SJCRH30 (cell line): ENCODE data around the gene ZFP91. TPM values are rescaled to one million over a fixed set of nuclear protein-coding genes. Genes with fewer than 3 reads are reported as not detected.

Experiments
- DNase-seq, 2 experiments: peaks; one replicate each; pipeline ENCODE4 v3.0.0-alpha.2; 2015 to 2020
- H3K27ac ChIP-seq: fragments of 250-450 bp; sonication (Bioruptor Pico); 2 replicates; pipeline ENCODE4 v1.5.1; 2020; ENCODE audit warnings: mild to moderate bottlenecking, moderate library complexity
- H3K27me3 ChIP-seq: fragments of 250-450 bp; sonication (Bioruptor Pico); 2 replicates; pipeline ENCODE4 v1.5.1; 2020; ENCODE audit warnings: mild to moderate bottlenecking, moderate library complexity
- H3K36me3 ChIP-seq: fragments of 250-450 bp; sonication (Bioruptor Pico); 2 replicates; pipeline ENCODE4 v1.5.1; 2020; ENCODE audit warnings: mild to moderate bottlenecking, moderate library complexity
- H3K4me1 ChIP-seq: fragments of 250-450 bp; sonication (Bioruptor Pico); 2 replicates; pipeline ENCODE4 v1.5.1; 2020; ENCODE audit warnings: mild to moderate bottlenecking, moderate library complexity
- H3K4me3 ChIP-seq: fragments of 250-450 bp; sonication (Bioruptor Pico); 2 replicates; pipeline ENCODE4 v1.5.1; 2020; ENCODE audit warnings: mild to moderate bottlenecking, moderate library complexity
- H3K9me3 ChIP-seq: fragments of 250-450 bp; sonication (Bioruptor Pico); replicated peaks from 2 replicates; pipeline ENCODE4 v1.5.1; 2020; ENCODE audit warnings: mild to moderate bottlenecking, moderate library complexity
- total RNA-seq: library from RNA; depleted of rRNA; stranded (reverse); fragments of >200 nt; shearing (Covaris generic); gene quantifications from 2 replicates; pipeline ENCODE4 v1.2.3, GENCODE V29; 2014

ZFP91 gene
- total RNA-seq, 1 experiment from 2014 or later, result 60.5 TPM

DNA sequence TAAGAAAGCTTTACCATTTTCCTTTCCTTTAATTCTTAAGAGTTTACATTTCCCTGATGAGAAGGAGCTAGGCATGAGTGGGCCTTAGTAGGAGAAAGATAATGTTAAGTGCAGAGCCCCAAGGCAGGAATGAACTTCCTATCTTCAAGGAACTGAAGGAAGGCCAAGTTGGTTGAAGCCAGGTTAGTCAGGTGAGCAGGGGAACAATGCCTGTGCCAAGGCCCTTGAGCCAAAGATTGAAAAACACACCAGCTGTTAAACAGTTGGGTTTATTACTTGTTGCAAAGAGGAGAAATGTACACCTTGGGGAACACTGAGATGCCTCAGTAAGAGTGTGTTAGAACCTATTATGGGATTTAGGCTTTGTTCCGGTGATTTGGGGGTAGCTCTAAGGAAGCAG is 53.6 kb downstream of the ZFP91 start:
- Histone ChIP-seq H3K27me3 (no peaks in the 10 kb centered on the region), H3K4me3 (no peak overlapping the region), H3K4me1 (no peaks in the 10 kb centered on the region), H3K27ac (no peak overlapping the region), H3K9me3 (no peaks in the 10 kb centered on the region), H3K36me3 (no peaks in the 10 kb centered on the region)
- DNase-seq, result no peak

DNA sequence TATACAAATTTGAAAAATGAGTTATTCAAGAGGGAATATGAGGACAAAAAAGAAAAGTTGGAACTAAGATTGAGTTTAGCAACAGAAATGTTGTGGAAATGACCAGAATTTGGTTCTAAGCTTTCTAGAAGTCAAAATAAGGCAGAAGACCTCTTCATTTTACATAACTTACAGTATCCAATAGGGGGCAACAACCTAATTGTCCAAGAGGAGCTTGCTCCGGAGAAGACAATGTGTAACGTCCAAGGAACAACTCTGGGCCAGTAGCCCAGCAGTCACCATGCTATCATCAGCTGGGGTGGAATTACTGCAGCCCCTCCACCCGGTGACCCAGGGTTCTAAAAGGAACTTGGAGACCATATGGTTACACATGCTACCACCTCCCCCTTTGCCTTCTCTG is 57.7 kb downstream of the ZFP91 start:
- no peaks in the 10 kb centered on the region for H3K36me3 ChIP-seq
- H3K4me3 ChIP-seq, result no peak overlapping the region
- no peak for DNase-seq
- no peak overlapping the region for H3K27ac ChIP-seq
- no peaks in the 10 kb centered on the region for H3K27me3 ChIP-seq
- H3K4me1 ChIP-seq, result no peaks in the 10 kb centered on the region
- no peaks in the 10 kb centered on the region for H3K9me3 ChIP-seq

DNA sequence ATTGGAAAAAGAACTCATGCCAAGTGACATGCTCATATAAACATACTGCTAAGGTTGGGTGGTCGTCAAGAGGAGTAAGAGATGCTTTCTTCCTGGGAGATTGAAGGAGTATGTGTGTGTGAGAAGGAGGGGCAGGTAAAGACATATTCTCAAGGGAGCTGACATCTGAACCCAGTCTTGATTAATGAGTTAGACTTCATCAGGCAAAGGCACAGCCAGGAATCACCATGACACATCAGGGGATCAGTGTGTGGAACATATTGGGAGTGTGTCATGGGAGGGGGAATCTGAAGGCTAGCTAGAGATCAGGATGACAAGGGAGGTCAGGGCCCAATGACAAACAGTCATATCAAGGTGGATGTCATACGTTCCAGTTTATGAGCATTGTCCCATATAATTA is 58.5 kb downstream of the ZFP91 start:
- Histone ChIP-seq H3K36me3 (no peaks in the 10 kb centered on the region), H3K27ac (no peak overlapping the region), H3K9me3 (no peaks in the 10 kb centered on the region), H3K4me1 (no peaks in the 10 kb centered on the region), H3K27me3 (no peaks in the 10 kb centered on the region), H3K4me3 (no peak overlapping the region)
- no peak for DNase-seq

DNA sequence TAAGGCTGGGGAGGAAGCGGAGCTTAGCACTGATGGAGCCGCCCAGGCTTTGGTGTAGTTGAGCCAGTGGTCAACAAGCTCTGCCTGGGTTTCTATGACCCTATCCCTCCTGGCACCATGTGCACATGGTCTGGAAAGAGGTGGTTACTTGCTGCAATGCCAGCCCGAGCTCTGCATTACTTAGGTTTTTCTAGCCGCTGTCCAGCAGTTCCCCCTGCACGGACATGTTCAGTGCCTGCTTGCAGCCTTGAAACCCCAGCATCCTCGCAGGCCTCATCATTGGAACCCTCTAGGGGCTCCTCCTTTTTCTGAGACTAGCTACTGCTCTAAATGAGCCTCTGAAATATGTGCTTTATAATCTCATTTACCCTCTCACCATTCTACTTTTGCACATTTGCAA is 60.2 kb downstream of the ZFP91 start:
- Histone ChIP-seq H3K27ac (no peak overlapping the region), H3K36me3 (no peaks in the 10 kb centered on the region), H3K4me3 (no peak overlapping the region), H3K4me1 (no peaks in the 10 kb centered on the region), H3K27me3 (no peaks in the 10 kb centered on the region), H3K9me3 (no peaks in the 10 kb centered on the region)
- no peak for DNase-seq

DNA sequence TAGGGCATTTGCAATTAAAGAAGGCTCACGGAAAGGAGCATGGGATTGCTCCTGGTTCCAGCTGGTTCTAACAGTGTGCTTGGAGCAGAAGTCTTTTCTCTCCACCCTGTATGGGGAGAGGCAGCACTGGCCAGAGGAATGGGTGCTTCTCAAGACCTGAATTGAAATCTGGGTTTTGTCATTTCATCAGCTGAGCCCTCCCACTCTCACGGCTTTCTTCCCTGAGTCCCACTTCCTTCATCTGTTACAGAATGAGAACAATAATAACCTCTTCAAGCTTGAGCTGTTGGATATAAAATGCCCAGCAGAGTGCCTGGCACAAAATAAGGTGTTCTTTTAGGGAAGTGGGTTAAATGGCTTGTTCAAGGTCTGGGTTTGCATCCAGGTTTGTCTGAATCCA is 60.8 kb downstream of the ZFP91 start:
- Histone ChIP-seq H3K27me3 (no peaks in the 10 kb centered on the region), H3K9me3 (no peaks in the 10 kb centered on the region), H3K27ac (no peak overlapping the region), H3K36me3 (no peaks in the 10 kb centered on the region), H3K4me3 (no peak overlapping the region), H3K4me1 (no peaks in the 10 kb centered on the region)
- DNase-seq, result no peak

DNA sequence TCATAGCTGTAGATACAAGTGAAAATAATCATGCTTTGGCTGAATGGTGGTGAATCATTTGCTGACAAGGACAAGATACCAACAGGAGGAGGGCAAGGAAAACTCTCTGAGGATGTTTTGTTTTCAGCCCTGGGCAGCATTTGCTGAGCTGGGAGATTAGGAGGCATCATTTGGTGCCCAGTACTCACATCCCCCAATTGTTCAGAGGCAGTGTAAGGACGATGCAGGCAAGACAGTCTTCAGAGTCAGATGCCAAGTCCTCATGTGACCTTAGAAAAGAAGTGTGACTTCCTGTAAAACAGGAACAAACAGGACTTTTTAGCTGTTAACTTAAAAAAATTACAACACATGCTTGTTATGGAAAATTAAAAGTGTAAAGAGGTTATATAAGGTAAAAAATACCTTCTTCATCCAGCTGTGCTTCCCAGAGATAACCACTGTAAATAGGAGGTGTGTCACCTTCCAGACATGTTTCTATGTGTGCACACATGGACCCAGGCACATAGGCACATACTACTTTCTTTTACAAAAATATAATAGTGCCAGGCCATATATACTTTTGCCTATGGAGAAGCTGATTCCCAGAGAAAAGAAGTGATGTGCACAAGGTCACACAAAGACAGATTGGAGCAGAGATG is 61.6 kb downstream of the ZFP91 start:
- DNase-seq, result no peak
- H3K4me1 ChIP-seq, result no peaks in the 10 kb centered on the region
- H3K4me3 ChIP-seq, result no peak overlapping the region
- no peaks in the 10 kb centered on the region for H3K9me3 ChIP-seq
- H3K27me3 ChIP-seq, result no peaks in the 10 kb centered on the region
- H3K27ac ChIP-seq, result no peak overlapping the region
- no peaks in the 10 kb centered on the region for H3K36me3 ChIP-seq

DNA sequence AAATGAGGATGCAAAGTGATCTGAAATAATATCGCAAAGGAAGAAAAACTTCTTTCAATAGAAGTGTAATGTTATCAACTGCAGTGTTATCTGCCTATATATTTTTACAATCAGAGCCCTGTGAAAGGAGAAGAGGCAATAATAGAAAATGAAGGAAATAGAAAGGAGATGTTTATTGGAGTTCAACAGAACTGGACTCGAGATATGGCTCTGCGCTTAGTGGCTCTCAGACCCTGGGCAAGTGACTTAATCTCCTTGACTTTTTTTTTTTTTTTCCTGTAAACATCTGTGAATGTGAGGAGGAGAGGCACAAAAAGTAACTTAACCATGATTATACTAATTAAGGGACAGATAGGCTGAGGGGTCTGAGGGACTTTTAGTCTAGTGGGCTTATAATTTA is 62.5 kb downstream of the ZFP91 start:
- no peak for DNase-seq
- no peak overlapping the region for H3K4me3 ChIP-seq
- H3K27me3 ChIP-seq, result no peaks in the 10 kb centered on the region
- H3K36me3 ChIP-seq, result no peaks in the 10 kb centered on the region
- H3K4me1 ChIP-seq, result no peaks in the 10 kb centered on the region
- H3K27ac ChIP-seq, result no peak overlapping the region
- H3K9me3 ChIP-seq, result no peaks in the 10 kb centered on the region

DNA sequence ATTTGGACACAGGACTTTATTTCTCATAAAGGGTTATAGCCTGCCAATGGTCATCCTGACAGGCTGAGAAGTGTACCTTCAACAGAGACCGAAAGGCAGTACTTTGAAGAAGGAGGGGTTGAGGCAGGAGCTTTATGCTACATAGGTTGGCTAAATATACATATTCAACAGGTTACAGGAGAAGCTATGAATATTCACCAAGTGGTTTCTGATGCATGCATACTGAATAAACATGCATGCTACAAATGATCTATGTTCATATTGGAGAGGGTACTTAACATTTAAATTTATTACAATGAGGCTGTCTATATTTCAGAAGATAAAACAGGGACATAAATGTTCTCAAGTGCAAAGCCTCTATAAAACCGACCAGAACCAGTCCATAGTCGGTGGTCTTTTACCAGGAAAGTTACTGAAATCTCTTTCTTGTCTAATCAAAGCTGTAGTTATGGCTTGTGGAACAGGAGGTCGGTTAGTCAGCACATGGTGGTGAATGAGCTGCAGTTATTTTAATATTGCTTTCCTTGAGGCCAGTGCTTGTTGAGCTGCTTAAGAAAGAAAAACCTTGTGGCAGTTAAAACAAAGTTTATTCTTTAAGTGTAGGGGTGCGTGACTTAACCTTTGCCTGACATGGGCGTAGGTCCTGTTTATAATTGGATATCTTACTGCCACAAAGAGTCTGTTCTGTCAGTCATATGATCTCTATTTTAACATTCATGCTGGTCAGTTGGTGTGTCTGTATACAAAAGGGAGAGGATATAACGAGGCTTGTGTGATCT is 63.1 kb downstream of the ZFP91 start:
- H3K4me3 ChIP-seq, result no peak overlapping the region
- H3K27ac ChIP-seq, result no peak overlapping the region
- H3K4me1 ChIP-seq, result peaks cover 5% of the 10 kb centered on the region
- DNase-seq, result no peak
- no peaks in the 10 kb centered on the region for H3K36me3 ChIP-seq
- H3K27me3 ChIP-seq, result no peaks in the 10 kb centered on the region
- no peaks in the 10 kb centered on the region for H3K9me3 ChIP-seq

DNA sequence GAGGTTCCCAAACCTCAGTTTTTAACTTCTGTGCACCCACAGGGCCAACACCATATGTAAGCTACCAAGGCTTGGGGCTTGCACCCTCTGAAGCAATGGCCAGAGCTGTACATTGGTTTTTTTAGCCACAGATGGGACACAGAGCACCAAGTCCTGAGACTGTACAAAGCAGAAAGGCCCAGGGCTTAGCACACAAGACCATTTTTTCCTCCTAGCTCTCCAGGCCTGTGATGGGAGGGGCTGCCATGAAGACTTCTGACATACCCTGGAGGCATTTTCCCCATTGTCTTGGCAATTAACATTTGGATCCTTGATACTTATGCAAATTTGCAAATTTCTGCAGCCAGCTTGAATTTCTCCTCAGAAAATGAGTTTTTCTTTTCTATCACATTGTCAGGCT is 67.0 kb downstream of the ZFP91 start:
- DNase-seq, result no peak
- H3K27ac ChIP-seq, result no peak overlapping the region
- no peaks in the 10 kb centered on the region for H3K36me3 ChIP-seq
- peaks cover 14% of the 10 kb centered on the region for H3K4me1 ChIP-seq
- no peak overlapping the region for H3K4me3 ChIP-seq
- no peaks in the 10 kb centered on the region for H3K9me3 ChIP-seq
- H3K27me3 ChIP-seq, result no peaks in the 10 kb centered on the region

DNA sequence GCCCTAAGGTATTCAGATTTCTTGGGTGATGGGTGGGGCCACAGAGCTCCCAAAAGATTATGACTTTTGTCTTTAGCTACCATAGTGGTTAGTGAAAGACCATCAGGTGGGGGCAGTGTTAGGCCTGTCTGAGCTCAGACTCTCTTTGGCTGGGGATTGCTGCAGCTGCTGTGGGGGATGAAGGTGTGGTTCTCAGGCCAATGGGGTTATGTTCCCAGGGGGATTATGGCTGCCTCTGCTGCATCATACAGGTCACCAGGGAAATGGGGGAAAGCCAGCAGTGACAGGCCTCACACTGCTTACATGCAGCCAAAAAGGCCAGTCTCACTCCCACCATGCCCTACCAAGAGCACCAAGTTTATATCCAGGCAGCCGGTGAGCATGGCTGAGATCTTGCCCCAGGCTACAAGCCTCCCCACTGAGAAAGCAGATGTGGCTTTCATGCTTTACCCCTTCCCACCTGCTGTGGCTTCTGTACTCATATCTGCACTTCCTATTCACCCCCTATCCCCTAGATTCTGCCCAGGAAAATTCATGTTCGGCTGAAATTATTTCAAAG is 68.4 kb downstream of the ZFP91 start:
- H3K36me3 ChIP-seq, result no peaks in the 10 kb centered on the region
- peak; percentile 78 to 86 for DNase-seq
- H3K4me1 ChIP-seq, result peaks cover 14% of the 10 kb centered on the region
- peak overlapping the region; percentile 55 for H3K27ac ChIP-seq
- no peaks in the 10 kb centered on the region for H3K9me3 ChIP-seq
- no peaks in the 10 kb centered on the region for H3K27me3 ChIP-seq
- H3K4me3 ChIP-seq, result no peak overlapping the region; the same call in 1 of the 2 replicates

DNA sequence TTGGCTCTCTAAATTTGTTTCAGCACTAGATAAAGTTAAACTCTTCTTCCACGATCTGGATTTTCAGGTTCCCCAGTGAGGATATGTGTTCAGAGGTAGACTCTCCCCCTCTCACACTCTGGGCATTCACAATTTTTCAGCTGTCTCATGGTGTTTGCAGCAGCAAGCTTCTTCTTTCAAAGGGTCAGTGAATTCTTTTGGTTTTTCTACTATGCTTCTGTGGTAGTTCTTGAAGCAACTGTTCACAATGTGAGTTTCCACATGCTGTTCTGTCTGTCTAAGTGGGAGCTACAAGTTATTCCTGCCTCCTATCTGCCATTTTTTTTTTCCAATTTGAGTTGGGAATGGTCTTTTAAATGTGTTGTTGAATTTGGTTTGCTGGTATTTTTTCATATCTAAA is 69.0 kb downstream of the ZFP91 start:
- H3K36me3 ChIP-seq, result no peaks in the 10 kb centered on the region
- H3K27me3 ChIP-seq, result no peaks in the 10 kb centered on the region
- DNase-seq, result peak in 1 of 2 experiments; percentile 40
- peaks cover 14% of the 10 kb centered on the region for H3K4me1 ChIP-seq
- peak overlapping the region; percentile 55 for H3K27ac ChIP-seq
- no peaks in the 10 kb centered on the region for H3K9me3 ChIP-seq
- no peak overlapping the region; the same call in 1 of the 2 replicates for H3K4me3 ChIP-seq

DNA sequence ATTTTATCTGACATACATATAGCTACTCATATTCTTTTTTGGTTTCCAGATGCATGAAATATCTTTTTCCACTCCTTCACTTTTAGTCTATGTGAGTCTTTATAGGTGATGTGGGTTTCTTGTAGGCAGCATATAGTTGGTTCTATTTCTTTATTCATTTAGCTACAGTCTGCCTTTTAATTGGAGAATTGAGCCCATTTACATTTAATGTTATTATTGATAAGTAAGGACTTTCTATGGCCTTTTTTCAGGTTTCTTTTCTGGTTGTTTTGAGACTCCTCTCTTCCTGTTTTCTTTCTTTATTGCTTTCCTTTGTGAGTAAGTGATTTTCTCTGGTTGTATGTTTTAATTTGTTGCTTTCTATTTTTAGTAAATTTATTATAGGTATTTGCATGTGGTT is 70.8 kb downstream of the ZFP91 start:
- no peaks in the 10 kb centered on the region for H3K27me3 ChIP-seq

DNA sequence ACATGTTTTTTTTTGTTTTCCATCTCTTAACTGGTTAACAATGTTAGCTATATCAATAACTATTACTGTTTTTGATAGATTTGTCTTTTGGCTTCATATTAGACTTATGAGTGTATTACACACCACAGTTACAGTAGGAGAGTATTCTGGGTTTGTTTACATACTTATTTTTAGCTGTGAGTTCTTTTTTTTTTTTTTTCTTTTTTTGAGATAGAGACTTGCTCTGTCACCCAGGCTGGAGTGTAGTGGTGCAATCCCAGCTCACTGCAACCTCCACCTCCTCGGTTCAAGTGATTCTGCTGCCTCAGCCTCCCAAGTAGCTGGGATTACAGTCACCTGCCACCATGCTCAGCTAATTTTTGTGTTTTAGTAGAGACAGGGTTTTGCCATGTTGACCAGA is 71.6 kb downstream of the ZFP91 start:
- Histone ChIP-seq H3K9me3 (no peaks in the 10 kb centered on the region), H3K4me3 (no peak overlapping the region), H3K27me3 (no peaks in the 10 kb centered on the region), H3K27ac (no peak overlapping the region), H3K4me1 (peaks cover 14% of the 10 kb centered on the region), H3K36me3 (no peaks in the 10 kb centered on the region)
- no peak for DNase-seq

More for the DNA sequence above, 70.8 kb downstream of the ZFP91 start:
- no peak overlapping the region for H3K4me3 ChIP-seq
- peaks cover 14% of the 10 kb centered on the region for H3K4me1 ChIP-seq
- H3K9me3 ChIP-seq, result no peaks in the 10 kb centered on the region
- H3K27ac ChIP-seq, result no peak overlapping the region
- no peaks in the 10 kb centered on the region for H3K36me3 ChIP-seq
- no peak for DNase-seq

DNA sequence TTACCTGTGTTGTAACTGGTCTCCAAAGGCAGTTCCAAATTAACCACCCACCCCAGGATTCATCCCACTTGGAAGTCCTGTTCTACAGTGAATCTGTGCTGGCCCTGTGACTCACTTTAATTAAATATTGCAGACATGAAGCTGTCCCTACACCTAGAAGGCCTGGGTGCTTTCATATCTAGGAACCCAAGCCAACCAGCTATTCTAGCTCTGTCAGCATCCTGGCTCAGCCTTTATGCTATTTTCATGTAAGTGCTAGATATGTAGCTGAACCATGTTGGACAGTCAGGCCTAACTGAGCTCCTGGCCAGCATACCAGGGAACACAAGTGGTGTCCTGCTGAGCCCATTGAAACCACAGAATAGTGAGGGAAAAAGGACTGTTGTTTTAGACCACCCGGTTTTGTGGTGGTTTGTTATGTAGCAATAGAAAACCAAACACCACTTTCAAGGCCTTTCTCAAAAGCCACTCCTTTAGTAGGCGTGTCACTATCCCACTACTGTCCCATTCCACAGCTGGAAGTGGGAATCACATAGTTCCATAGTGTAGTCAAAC is 73.9 kb downstream of the ZFP91 start:
- Histone ChIP-seq H3K27me3 (no peaks in the 10 kb centered on the region), H3K36me3 (no peaks in the 10 kb centered on the region), H3K27ac (no peak overlapping the region), H3K9me3 (no peaks in the 10 kb centered on the region), H3K4me1 (peaks cover 4% of the 10 kb centered on the region), H3K4me3 (no peak overlapping the region)
- DNase-seq, result peak in 1 of 2 experiments; percentile 21
